HEK293 (cell line): Measurements from ENCODE around the gene PRRT2.

Experiments used
- ATF2 ChIP-seq: fragments of 450-650 bp; formaldehyde crosslinking; IDR thresholded peaks from 2 replicates; pipeline ENCODE4 v1.5.1; 2016; ENCODE audit warnings: missing biosample characterization, missing genetic modification characterization, low read depth
- ELK4 ChIP-seq: IDR thresholded peaks from 2 replicates; pipeline ENCODE4 v1.6.1; 2011; ENCODE audit warnings: mild to moderate bottlenecking, low read depth, low read length, borderline replicate concordance
- GLIS1 ChIP-seq: fragments of 450-650 bp; formaldehyde crosslinking; IDR thresholded peaks from 2 replicates; pipeline ENCODE4 v1.5.1; 2016; ENCODE audit warnings: missing biosample characterization, missing genetic modification characterization
- IKZF3 ChIP-seq: fragments of 450-650 bp; IDR thresholded peaks from 2 replicates; pipeline ENCODE4 v1.5.0; 2018; ENCODE audit warnings: missing biosample characterization, mild to moderate bottlenecking, missing genetic modification characterization, moderate library complexity
- KLF9 ChIP-seq: fragments of 450-650 bp; formaldehyde crosslinking; IDR thresholded peaks from 2 replicates; pipeline ENCODE4 v1.5.1; 2016; ENCODE audit warnings: missing biosample characterization, missing genetic modification characterization, low read depth
- MZF1 ChIP-seq: fragments of 450-650 bp; formaldehyde crosslinking; IDR thresholded peaks from 2 replicates; pipeline ENCODE4 v1.5.1; 2017; ENCODE audit warnings: missing biosample characterization, missing genetic modification characterization, borderline replicate concordance
- OVOL3 ChIP-seq: fragments of 450-650 bp; formaldehyde crosslinking; IDR thresholded peaks from 2 replicates; pipeline ENCODE4 v1.5.1; 2016; ENCODE audit warnings: missing biosample characterization, missing genetic modification characterization
- YY2 ChIP-seq: fragments of 450-650 bp; formaldehyde crosslinking; IDR thresholded peaks from 2 replicates; pipeline ENCODE4 v1.5.1; 2016; ENCODE audit warnings: missing biosample characterization, missing genetic modification characterization
- ZBTB10 ChIP-seq: fragments of 450-650 bp; formaldehyde crosslinking; IDR thresholded peaks from 2 replicates; pipeline ENCODE4 v1.5.1; 2016; ENCODE audit warnings: missing biosample characterization, missing genetic modification characterization
- ZBTB6 ChIP-seq: fragments of 450-650 bp; formaldehyde crosslinking; IDR thresholded peaks from 2 replicates; pipeline ENCODE4 v1.5.1; 2017; ENCODE audit warnings: missing biosample characterization, missing genetic modification characterization
- ZEB2 ChIP-seq: fragments of 450-650 bp; formaldehyde crosslinking; IDR thresholded peaks from 2 replicates; pipeline ENCODE4 v1.5.1; 2016; ENCODE audit warnings: missing biosample characterization, missing genetic modification characterization
- ZFP41 ChIP-seq: fragments of 450-650 bp; formaldehyde crosslinking; IDR thresholded peaks from 2 replicates; pipeline ENCODE4 v1.5.1; 2016; ENCODE audit warnings: missing biosample characterization, missing genetic modification characterization, borderline replicate concordance
- ZIC2 ChIP-seq: fragments of 450-650 bp; formaldehyde crosslinking; IDR thresholded peaks from 2 replicates; pipeline ENCODE4 v1.5.1; 2016; ENCODE audit warnings: missing biosample characterization, missing genetic modification characterization
- ZNF138 ChIP-seq: fragments of 450-650 bp; formaldehyde crosslinking; IDR thresholded peaks from 2 replicates; pipeline ENCODE4 v1.5.1; 2016; ENCODE audit warnings: missing biosample characterization, missing genetic modification characterization, borderline replicate concordance
- ZNF16 ChIP-seq: fragments of 450-650 bp; formaldehyde crosslinking; IDR thresholded peaks from 2 replicates; pipeline ENCODE4 v1.5.1; 2016; ENCODE audit warnings: low read depth, missing biosample characterization, missing genetic modification characterization
- ZNF221 ChIP-seq: fragments of 450-650 bp; formaldehyde crosslinking; IDR thresholded peaks from 2 replicates; pipeline ENCODE4 v1.5.1; 2017; ENCODE audit warnings: missing biosample characterization, missing genetic modification characterization, borderline replicate concordance
- ZNF239 ChIP-seq: fragments of 450-650 bp; formaldehyde crosslinking; IDR thresholded peaks from 2 replicates; pipeline ENCODE4 v1.5.1; 2016; ENCODE audit warnings: missing biosample characterization, missing genetic modification characterization
- ZNF248 ChIP-seq: fragments of 450-650 bp; formaldehyde crosslinking; IDR thresholded peaks from 2 replicates; pipeline ENCODE4 v1.5.1; 2017; ENCODE audit warnings: missing biosample characterization, missing genetic modification characterization
- ZNF335 ChIP-seq: fragments of 450-650 bp; formaldehyde crosslinking; conservative IDR thresholded peaks from 2 replicates; pipeline ENCODE4 v1.5.1; 2016; ENCODE audit warnings: missing biosample characterization, missing genetic modification characterization
- ZNF473 ChIP-seq: fragments of 450-650 bp; formaldehyde crosslinking; IDR thresholded peaks from 2 replicates; pipeline ENCODE4 v1.5.1; 2017; ENCODE audit warnings: missing biosample characterization, missing genetic modification characterization
- ZNF529 ChIP-seq: fragments of 450-650 bp; formaldehyde crosslinking; IDR thresholded peaks from 2 replicates; pipeline ENCODE4 v1.5.1; 2017; ENCODE audit warnings: missing genetic modification characterization, missing biosample characterization; ENCODE audit not compliant: insufficient replicate concordance
- ZNF548 ChIP-seq: fragments of 450-650 bp; formaldehyde crosslinking; IDR thresholded peaks from 2 replicates; pipeline ENCODE4 v1.5.1; 2016; ENCODE audit warnings: missing biosample characterization, missing genetic modification characterization
- ZNF626 ChIP-seq: fragments of 450-650 bp; sonication (Bioruptor Pico); formaldehyde crosslinking; IDR thresholded peaks from 2 replicates; pipeline ENCODE4 v1.5.1; 2018; ENCODE audit warnings: missing biosample characterization, missing genetic modification characterization, inconsistent platforms
- ZNF664 ChIP-seq: fragments of 450-650 bp; formaldehyde crosslinking; IDR thresholded peaks from 2 replicates; pipeline ENCODE4 v1.5.1; 2016; ENCODE audit warnings: missing biosample characterization, missing genetic modification characterization
- ZNF692 ChIP-seq: fragments of 450-650 bp; formaldehyde crosslinking; IDR thresholded peaks from 2 replicates; pipeline ENCODE4 v1.5.1; 2016; ENCODE audit warnings: missing biosample characterization, missing genetic modification characterization
- ZNF777 ChIP-seq: fragments of 450-650 bp; formaldehyde crosslinking; IDR thresholded peaks from 2 replicates; pipeline ENCODE4 v1.5.1; 2017; ENCODE audit warnings: missing biosample characterization, missing genetic modification characterization, borderline replicate concordance
- ZNF830 ChIP-seq: fragments of 450-650 bp; IDR thresholded peaks from 2 replicates; pipeline ENCODE4 v1.5.0; 2018; ENCODE audit warnings: missing biosample characterization, missing genetic modification characterization, low read depth, mild to moderate bottlenecking, moderate library complexity
- ZSCAN18 ChIP-seq: fragments of 450-650 bp; formaldehyde crosslinking; IDR thresholded peaks from 2 replicates; pipeline ENCODE4 v1.5.1; 2016; ENCODE audit warnings: missing biosample characterization, missing genetic modification characterization

The PRRT2 gene

GRCh38 chr16:29804455-29805231, 7.3 kb upstream of the PRRT2 start (continued):
- TF ChIP-seq ATF2 (tag by site-specific recombination) (no peak), KLF9 (no peak), YY2 (tag by site-specific recombination) (no peak), ZBTB10 (tag by site-specific recombination) (no peak; the same call in none of the 2 replicates), ZNF664 (tag by site-specific recombination) (no peak), ZNF692 (tag by site-specific recombination) (no peak), ZNF473 (no peak), GLIS1 (tag by site-specific recombination) (no peak; the same call in 1 of the 2 replicates), ZNF16 (tag by site-specific recombination) (no peak), ZEB2 (tag by site-specific recombination) (no peak), ZNF138 (tag by site-specific recombination) (no peak), ZIC2 (tag by site-specific recombination) (peak; percentile 83), IKZF3 (tag by site-specific recombination) (no peak), ELK4 (no peak), ZNF529 (tag by site-specific recombination) (no peak), ZNF777 (0 out of 2 replicates have a peak, but pooled peaks have one; percentile 42), ZFP41 (no peak), ZNF626 (tag by site-specific recombination) (no peak), ZBTB6 (peak; percentile 75), MZF1 (tag by site-specific recombination) (no peak), ZNF221 (tag by site-specific recombination) (no peak), ZNF248 (no peak), ZNF335 (no peak), ZNF239 (tag by site-specific recombination) (no peak), ZNF830 (tag by site-specific recombination) (no peak), OVOL3 (no peak), ZSCAN18 (tag by site-specific recombination) (0 out of 2 replicates have a peak, but pooled peaks have one; percentile 2), ZNF548 (tag by site-specific recombination) (no peak)
